ENCODE results near the gene IL17RA. TPM values are rescaled to one million over a fixed set of nuclear protein-coding genes. Genes with fewer than 3 reads are reported as not detected.

Gene IL17RA
- total RNA-seq, 4 donors from 2014 or later, result 2.6 to 19.3 (median 6.2) TPM

DNA sequence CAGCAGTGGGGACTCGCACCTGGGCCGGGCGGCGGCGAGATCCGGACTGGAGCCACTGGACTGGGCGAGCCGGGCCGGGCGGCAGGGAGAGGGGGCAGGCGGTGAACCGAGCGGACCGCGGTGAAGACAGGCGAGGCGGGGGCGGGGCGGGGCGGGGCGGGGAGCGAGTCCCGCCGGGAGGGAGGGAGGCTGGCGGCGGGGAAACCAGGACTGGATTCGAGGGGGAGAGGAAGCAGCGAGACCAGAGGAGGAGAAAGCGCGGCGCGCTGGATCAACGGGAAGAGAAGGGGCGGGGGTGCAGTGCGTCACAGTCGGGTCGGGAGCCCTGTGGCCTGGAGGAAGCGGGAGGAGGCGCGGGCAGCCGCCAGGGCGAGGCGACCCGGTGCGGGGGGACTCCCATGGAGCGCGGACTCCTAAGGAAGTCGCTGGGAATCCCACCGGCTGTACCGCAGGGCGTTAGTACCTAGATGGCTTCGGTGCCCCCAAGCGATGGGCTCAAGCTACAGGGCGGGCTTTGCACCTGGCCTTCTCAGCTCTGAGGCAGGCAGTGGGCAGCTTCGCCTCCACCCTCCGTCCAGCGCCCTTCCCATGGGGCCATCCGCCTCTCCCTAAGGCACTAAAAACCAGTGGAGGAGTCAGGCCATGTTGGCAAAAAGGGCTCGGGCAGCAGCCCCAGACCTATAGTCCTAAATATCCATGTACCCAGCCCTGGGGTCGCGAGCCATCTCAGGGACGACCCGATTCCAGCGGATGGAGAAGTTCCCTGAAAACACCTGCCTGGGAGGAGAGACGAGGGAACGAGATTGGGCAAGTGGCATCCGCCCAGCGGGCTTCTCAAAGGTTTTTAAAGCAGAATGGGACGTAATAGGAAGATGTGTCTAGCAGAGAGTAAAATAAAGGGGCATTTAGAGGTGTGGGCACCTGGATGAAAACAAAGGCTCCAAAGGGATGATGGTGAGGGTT lies 36.7 kb downstream of the IL17RA start, which contains the start of gene TMEM121B:
TMEM121B (minus strand) TSS at position 128 of the 963 bp plus-strand sequence. CDS start 233 bp downstream, outside the sequence.
- Histone ChIP-seq H3K27ac (no peak within 1 kb of the TSS), H3K4me1 (peaks cover 0 to 14% of the 10 kb centered on the region in 2 donors), H3K9me3 (no peaks in the 10 kb centered on the region), H3K27me3 (peaks cover 8 to 11% of the 10 kb centered on the region in 2 donors), H3K4me3 (peak within 1 kb of the TSS; percentile 20 to 28), H3K36me3 (no peaks in the 10 kb centered on the region)
- peak in 1 of 2 donors; percentile 30 for DNase-seq
- TF ChIP-seq POLR2A (IDR thresholded peaks at IDR 0.05), result no peak
- TF ChIP-seq, protein P1, sequence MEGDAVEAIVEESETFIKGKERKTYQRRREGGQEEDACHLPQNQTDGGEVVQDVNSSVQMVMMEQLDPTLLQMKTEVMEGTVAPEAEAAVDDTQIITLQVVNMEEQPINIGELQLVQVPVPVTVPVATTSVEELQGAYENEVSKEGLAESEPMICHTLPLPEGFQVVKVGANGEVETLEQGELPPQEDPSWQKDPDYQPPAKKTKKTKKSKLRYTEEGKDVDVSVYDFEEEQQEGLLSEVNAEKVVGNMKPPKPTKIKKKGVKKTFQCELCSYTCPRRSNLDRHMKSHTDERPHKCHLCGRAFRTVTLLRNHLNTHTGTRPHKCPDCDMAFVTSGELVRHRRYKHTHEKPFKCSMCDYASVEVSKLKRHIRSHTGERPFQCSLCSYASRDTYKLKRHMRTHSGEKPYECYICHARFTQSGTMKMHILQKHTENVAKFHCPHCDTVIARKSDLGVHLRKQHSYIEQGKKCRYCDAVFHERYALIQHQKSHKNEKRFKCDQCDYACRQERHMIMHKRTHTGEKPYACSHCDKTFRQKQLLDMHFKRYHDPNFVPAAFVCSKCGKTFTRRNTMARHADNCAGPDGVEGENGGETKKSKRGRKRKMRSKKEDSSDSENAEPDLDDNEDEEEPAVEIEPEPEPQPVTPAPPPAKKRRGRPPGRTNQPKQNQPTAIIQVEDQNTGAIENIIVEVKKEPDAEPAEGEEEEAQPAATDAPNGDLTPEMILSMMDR (IDR thresholded peaks at IDR 0.05), result no peak
- intact Hi-C loops (cut with DNase I; ENCODE audit: low total_unique reads), result no loop called here

DNA sequence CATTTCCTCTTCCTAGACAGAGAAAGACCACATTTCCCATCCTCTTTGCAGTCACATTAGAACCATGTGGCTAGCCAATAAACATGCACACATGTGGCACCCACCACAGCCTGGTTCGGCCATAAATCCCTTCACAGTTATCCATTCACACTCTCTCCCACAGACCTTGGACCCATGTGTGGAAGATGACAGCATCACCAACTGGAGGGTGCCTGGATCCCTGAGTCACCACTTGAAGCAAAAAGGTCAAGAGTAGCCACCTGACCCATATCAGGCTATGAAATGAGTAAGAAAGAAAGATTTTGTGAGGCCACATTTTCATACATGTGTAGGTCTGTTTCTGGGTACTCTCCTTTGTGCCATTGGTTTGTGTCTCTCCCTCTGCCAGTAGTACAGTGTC lies 45.4 kb downstream of the IL17RA start:
- intact Hi-C loops (cut with DNase I; ENCODE audit: low total_unique reads), result no loop called here
- TF ChIP-seq, protein P1 (IDR thresholded peaks at IDR 0.05), result no peak
- no peak for TF ChIP-seq POLR2A (IDR thresholded peaks at IDR 0.05)
- Histone ChIP-seq H3K36me3 (no peaks in the 10 kb centered on the region), H3K4me1 (no peaks in the 10 kb centered on the region), H3K9me3 (no peaks in the 10 kb centered on the region), H3K27ac (no peak overlapping the region), H3K27me3 (no peaks in the 10 kb centered on the region), H3K4me3 (no peak overlapping the region)
- no peak for DNase-seq

DNA sequence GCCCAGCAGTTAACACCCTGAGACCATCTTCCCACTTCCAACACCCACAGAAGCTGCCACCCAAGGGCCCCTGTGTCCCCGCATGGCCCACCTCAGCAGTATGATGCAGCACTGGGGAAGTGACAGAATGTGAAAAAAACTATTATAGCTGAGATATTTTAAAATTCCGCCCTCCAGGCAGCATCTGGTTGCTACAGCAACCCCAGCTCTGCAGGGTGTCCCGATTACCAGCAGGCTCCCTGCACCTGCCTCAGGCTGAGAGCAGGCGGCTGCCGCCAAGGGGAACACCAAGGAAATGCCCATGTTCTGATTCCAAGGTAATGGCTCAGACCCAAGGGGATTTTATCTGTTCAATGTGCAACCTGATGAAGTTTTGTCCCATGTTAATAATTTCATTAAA lies 46.9 kb downstream of the IL17RA start:
- TF ChIP-seq, protein P1 (IDR thresholded peaks at IDR 0.05), result no peak
- no peak for TF ChIP-seq POLR2A (IDR thresholded peaks at IDR 0.05)
- DNase-seq, result no peak
- intact Hi-C loops (cut with DNase I; ENCODE audit: low total_unique reads), result no loop called here

GRCh38 chr22:17132112-17132511 lies 47.3 kb downstream of the IL17RA start:
- intact Hi-C loops (cut with DNase I; ENCODE audit: low total_unique reads), result no loop called here
- no peaks in the 10 kb centered on the region for H3K36me3 ChIP-seq
- H3K4me3 ChIP-seq, result no peak overlapping the region
- H3K9me3 ChIP-seq, result no peaks in the 10 kb centered on the region
- no peak for DNase-seq
- no peak overlapping the region for H3K27ac ChIP-seq
- TF ChIP-seq, protein P1 (IDR thresholded peaks at IDR 0.05), result no peak
- TF ChIP-seq POLR2A (IDR thresholded peaks at IDR 0.05), result no peak
- no peaks in the 10 kb centered on the region for H3K27me3 ChIP-seq
- no peaks in the 10 kb centered on the region for H3K4me1 ChIP-seq

More for the DNA sequence above, 46.9 kb downstream of the IL17RA start:
- Histone ChIP-seq H3K9me3 (no peaks in the 10 kb centered on the region), H3K27ac (no peak overlapping the region), H3K36me3 (no peaks in the 10 kb centered on the region), H3K4me3 (no peak overlapping the region), H3K4me1 (no peaks in the 10 kb centered on the region), H3K27me3 (no peaks in the 10 kb centered on the region)

DNA sequence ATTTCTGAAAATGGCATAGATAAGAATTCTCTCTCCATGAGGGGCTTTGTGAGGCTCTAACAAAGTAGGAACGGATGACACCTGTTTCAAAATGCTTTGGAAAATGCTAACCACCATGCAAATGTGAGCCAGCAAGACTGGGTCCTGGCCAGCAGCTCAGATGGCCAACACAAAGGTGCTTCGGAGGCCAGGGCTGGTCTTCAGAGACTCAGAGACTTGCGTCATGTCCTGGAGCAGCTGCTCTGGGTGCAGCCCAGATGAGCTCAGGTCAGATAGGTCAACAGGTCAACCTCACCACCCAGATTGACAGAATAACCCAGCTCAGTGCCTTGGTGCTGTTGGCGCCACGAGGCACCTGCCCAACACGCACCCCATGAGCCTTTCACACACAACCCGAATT lies 48.3 kb downstream of the IL17RA start:
- Histone ChIP-seq H3K36me3 (no peaks in the 10 kb centered on the region), H3K27me3 (no peaks in the 10 kb centered on the region), H3K9me3 (no peaks in the 10 kb centered on the region), H3K27ac (no peak overlapping the region), H3K4me1 (no peaks in the 10 kb centered on the region), H3K4me3 (no peak overlapping the region)
- TF ChIP-seq, protein P1 (IDR thresholded peaks at IDR 0.05), result no peak
- TF ChIP-seq POLR2A (IDR thresholded peaks at IDR 0.05), result no peak
- intact Hi-C loops (cut with DNase I; ENCODE audit: low total_unique reads), result no loop called here
- no peak for DNase-seq
